ENCODE results near the gene SMTNL1. TPM values are rescaled to one million over a fixed set of nuclear protein-coding genes. Genes with fewer than 3 reads are reported as not detected.

The SMTNL1 gene, protein sequence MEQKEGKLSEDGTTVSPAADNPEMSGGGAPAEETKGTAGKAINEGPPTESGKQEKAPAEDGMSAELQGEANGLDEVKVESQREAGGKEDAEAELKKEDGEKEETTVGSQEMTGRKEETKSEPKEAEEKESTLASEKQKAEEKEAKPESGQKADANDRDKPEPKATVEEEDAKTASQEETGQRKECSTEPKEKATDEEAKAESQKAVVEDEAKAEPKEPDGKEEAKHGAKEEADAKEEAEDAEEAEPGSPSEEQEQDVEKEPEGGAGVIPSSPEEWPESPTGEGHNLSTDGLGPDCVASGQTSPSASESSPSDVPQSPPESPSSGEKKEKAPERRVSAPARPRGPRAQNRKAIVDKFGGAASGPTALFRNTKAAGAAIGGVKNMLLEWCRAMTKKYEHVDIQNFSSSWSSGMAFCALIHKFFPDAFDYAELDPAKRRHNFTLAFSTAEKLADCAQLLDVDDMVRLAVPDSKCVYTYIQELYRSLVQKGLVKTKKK
- polyA plus RNA-seq (2013, experiment 1 of 2; ENCODE audit: insufficient read length), result 0.44 TPM
- 0.48 TPM for polyA plus RNA-seq (2013, experiment 2 of 2; ENCODE audit: insufficient read length)

DNA sequence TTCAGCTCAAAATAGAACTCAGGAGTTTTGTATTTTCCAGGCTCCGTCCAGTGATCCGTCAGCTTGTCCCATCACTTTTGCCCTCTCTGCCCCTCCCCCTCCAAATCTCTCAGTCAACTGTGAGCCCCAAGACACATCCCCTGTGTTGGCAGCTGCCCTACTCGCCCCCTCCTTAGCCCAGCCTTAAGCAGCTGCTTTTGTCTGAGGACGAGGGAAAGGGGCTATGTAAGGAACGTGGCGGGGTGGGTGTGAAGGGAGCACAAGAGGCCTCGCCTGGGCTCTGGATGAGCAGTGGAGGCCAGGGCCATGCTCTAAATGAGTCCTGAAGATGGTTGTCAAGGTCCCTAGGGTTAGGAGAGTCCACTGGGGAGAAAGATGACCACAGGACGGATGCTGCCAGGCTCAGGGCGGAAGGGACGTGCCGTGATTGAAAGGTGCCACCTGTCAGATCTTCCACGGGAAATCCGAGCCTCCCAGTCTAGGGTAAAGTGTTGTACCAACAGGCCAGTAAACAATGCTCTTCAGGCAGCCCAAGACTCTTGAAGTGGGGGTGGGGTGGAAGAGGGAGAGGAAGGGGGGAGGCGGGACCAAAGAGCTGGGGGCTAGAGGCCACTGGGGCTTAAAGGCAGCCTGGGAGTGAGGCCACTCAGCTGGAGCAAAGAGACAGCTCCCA, at the start of gene SMTNL1:
SMTNL1 (plus strand) TSS at position 649 of the 673 bp plus-strand sequence. CDS start 5,048 bp downstream, outside the sequence.
- no peak for DNase-seq

DNA sequence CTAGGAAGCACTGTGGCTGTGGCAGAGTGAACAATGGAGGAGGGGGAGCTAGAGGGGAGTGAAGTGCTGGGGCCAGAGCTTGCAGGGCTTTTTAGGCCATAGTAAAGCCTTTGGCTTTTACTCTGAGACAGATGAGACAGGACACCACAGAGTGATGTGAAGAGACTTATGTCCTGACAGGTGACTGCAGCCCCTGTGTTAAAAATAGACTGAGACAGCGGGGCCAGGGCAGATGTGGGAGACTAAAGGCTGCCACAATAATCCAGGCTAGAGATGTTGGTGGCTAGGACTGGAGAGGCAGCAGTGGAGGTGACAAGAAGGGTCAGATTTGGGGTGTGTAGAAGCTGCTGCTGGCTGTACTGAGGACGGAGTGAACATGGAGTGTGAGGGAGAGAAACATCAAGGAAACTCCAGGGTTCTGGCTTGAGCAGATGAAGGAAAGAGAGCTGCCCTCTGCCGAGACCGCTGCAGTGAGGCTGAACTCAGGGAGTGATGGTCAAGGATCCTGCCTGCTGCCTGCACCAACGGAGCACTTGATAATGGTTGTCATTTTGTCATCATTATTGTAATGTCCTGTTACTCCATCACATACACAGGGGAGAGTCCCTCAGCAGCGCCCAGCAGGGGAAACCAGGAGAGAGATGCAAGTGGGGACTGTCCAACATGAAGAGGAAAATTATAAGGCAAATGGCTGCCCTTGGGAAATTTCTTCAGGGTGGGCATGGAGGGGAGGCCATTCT, 49.3 kb upstream of the SMTNL1 start:
- no peak for DNase-seq

DNA sequence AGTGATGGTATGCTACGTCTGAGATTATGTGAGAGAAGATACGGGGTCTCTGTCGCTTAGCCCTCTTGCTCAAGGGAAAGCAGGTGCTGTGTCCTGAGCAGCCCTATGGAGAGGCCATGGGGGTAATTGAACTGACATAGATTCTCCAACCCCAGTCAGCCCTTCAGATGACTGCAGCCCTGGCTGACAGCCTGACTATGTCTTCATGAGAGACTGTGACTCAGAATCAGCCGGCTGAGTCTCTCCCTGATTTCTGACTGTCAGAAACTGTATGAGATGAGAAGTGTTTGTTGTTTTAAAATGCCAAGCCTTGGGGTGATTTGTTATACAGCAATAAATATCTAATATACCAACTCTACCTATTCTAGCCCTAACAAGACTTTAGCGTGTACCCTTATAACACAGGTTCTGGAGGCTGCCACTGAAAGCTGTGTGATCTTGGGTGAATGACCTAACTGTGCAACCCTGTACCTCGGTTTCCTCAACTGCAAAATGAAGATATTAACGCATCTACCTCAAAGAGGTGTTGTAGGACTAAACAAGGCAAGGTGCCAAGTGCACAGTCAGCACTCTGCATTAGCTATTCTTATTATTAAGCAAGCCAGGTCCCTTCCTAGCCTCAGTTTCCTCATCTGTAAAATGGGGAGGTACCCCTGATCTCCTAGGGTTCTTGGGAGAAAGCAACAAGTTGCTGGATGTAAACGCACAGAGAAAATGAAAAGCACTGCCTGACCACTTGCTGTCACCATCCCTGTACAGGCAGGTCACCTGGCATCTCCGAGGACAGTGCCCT, 46.7 kb upstream of the SMTNL1 start:
- no peak for DNase-seq

DNA sequence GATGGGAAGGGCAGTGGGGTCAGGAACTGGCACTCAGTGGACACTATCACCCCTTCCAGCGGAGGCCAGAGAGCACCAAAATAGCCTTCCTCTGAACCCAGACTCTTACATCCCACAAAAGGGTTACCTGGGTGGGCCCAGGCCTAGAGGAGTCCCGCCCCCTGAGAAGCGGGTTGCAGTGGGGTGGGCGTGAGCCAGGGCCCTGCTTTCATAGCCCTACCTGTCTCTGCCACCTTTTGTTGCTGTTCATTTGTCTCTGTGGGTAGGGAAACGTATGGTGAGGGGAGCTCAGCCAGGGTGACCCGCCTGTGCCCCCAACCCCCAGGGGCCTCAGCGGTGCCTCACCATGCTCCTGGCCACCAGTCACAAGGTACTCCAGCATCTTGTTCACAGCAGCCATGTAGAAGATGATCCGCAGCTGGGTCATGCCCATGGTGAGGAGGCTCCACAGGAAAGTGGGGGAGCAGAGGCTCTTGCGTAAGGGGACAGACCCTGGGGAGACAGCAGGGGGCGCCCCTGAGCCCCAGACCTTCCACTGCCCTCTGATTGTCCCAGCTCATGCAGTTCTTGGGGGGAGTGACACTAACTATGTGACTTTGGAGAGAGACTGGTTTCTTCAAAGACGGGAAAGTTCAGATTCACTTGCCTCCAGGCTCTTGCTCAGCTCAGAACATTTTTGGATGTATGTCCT, 45.9 kb upstream of the SMTNL1 start:
- peak; percentile 20 for DNase-seq

DNA sequence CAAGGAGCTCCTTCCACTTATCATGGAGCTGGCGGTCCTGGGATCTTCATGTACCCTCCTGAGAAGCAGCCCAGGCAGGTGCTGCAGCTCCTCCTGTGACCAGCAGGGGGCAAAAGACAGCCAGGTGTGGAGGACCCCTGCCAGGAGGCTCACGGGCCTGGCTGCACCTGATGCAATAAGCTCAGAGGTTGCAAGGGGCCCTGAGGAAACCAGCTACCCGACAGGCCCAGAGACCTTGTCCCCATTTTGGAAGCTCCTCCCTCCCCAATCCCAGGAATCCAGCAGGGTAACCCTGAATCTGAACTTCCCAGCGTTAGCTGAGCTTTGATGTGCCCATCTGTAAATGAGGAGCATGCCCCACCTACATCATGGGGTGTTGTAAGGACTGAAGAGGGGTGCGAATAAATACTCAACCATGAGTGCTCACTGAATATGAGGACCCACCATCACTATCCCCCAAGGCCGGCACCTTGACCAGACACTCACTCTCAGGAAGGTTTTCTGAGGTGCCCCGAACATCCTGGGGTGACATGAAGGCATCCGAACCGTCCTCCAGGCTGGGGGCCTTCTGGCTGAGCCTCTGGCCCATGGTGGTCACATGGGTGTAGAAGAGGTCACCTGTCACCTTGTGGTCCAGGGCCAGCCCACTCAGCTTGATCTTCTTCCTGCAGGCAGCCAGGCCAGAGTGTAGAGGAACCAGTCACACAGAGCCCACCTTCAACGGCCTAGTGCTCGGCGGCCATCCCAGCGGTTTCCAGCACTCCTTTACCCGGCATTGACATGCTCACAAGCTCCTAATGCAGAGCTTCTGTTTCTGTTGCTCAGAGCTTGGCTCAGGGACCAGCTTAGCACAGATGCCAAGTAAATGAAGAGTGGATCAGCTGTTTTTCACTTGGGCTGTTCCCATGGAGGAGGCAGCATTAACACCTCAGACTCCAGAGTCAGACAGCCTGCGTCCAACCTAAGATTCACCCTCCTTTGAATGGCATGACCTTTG, 43.6 kb upstream of the SMTNL1 start:
- DNase-seq, result peak; percentile 13

DNA sequence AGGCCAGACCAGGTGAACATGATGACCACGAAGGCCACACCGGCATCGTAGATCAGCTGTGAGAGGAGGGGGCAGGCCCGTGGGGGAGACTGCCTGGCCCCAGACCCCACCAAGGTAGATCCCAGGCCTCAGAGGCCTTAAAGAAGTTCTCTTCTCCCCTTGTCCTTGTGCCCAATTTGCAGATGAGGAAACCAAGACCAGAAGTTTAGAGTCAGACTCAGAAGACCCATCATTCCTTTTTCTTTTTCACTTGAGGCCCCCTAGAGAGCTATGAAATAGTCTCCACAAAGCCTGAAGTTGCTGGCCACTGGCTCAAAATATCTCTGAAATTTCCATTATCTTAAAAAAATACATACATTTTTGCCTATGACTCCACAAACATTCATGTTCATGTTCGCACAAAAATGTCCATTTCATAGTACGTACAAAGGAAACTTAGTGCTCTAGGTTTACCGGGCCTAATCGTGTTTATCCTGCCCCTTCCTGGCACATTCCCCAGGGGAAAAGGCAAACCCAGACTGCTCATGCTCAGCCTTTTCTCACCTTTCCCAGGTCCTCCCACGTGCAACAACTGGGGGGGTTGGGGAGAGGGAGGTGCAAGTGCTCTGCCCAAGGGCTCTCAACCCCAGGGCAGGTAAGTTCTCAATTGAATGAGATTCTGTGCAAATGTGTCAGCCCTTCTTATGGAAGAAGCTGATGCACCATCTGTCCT, 41.1 kb upstream of the SMTNL1 start:
- DNase-seq, result no peak

DNA sequence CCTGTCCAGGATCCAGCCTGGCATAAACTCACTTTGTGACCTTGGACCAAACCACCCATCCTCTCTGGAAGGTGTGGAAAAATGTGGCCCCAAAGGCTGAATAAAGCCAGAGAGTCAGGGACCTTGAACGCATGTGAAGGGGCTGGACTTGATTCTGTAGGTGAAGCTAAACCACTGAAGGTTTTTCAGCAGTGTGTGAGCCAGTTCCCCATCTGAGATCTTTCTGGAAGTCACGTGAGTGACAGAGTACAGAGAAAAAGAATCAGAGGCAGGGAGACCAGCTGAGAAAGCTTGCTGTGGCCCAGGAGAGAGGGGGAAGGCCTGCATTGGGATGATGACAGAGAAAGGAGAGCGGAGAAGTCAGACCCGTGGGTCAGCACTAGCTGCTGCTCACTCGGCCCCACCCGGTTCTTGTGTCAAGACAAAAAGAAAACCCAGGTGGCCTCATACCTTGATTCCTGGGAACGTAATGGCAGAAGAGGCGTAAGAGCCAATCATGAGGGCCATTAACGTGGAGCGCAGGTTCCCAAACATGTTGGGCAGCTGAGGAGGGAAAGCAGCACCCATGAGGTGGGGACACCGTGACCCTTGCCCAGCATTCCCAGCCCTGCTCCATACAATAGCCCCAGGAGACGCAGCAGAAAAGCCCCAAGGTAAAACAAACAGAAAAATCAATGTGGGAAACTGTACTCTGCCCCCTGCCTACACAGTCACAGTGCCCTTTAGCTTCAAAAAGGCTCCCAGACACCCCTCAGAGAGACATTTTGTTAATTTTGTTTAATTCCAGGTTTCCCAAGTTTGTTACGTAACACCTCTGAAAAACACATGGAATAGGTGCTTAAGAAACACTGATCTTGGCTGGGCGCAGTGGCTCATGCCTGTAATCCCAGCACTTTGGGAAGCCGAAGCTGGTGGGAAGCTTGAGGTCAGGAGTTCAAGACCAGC, 39.8 kb upstream of the SMTNL1 start:
- no peak for DNase-seq

DNA sequence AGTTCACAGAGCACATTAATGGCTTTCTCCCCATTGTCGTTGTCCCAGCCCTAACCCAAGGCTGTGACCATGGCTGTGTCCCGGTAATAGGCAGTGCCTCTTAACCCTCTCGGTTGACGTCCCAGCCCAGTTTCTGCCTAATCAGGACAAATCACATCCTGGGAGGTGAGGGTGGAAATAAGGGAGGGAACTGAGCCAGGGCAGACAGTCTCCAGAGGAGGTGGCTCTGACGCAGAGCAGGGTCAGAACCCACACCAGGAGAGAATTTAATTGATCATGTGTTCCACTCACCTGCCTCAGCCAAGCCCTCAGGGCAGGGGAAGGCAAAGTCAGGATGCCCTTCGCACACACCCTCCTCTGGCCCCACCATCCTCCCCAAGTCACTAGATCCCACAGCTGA, 38.9 kb upstream of the SMTNL1 start:
- no peak for DNase-seq

DNA sequence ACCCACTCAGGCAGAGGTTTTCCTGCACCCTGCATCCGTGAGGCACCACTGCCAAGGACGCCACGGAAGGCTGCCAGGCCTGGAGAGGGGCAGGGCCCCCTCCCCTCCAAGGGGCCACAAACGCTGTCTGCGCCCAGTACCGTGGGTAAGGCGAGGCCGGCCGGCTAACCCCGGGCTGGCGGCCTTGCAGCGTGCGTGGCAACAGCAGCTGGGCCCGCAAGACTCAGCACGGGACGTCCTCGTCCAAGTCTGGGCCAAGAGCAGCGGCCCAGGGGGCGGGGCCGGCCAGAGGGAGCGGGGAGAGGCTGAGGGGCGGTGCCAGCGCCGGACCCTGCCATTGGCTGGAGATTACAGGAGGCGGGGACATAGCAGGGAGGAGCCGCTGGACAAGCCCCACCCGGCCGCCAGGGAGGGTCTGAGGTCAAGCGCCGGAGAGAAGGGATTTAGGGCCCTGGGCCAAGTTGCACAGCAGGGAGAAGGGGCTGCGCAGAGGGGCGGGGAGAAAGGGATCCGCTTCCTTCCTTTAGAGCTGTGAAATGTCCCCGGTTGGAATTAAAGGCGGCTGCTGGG, 37.9 kb upstream of the SMTNL1 start:
- DNase-seq, result peak; percentile 85

DNA sequence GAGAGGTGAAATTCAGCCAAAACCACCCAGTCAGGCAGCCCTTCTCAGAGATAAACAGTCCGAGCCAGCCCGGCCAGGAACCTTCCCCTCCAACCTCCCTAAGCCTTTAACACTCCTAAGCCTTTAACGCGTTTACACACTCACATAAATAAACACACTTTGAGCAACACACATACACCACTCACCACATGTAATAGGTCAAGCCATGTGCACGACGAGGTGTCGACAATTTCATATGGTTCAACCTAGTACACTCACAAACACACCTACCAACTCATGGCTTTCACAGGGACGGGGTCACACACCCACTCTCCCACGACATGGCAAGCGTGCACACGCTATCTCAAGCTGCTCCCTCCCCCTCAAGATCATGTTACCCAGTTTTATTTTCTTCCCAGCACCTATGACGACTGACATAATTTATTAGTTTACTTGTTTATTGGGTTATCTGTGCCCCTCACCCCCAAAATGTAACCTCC, 37.4 kb upstream of the SMTNL1 start:
- DNase-seq, result no peak

DNA sequence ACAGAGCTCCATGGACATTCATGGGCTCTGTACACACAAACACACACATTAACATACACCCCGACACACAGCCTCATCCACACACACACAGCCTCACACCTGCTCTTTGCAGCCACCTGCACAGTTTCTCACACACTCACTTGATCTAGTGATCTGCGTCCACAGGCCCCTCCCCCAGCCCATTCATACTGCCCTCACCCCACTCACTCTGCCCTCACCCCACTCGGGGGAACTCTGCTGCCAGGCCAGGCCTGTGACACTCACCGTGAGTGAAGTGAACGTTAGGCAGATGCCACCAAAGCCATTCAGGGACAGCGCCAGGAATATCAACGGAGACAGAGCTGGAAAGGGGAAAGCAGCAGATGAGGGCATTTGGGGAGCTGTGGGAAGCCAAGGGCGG, 36.9 kb upstream of the SMTNL1 start:
- DNase-seq, result no peak

DNA sequence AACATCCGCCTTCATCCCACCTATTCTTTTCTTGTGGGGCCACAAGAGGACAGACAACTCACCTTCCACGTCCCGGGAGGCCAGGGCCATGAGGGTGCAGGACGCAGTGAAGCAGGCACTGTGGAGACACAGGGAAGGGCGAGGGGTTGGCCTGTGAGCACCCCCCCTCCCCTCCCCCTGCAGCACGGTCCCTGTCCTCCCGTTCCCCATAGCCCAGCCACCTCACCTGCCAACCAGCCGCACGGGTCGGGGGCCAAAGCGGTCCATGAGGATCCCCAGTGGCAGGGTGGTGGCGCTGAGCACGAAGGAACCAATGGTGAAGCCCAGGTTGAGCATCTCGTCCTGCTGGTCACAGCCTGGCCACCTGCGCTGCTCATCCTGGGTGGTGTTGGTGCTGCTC, 36.5 kb upstream of the SMTNL1 start:
- no peak for DNase-seq

DNA sequence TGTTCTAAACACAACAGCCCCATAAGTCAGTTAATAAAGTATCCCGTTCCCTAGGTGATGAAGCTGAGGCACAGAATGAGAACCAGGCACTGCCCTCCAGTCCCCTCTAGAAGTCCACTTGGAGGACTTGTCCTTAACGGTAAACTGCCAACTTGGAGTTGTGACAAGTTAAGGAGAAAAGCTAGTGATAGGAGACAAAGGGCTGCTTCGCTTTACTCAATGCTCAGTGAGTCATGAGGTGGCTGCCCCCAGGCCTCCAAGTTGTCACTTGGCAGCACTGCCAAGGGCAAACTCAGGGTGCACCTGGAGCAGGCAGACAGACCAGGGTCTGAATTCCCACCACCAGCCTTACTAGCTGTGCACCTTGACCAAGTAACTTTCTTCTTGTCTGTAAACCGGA, 35.4 kb upstream of the SMTNL1 start:
- DNase-seq, result no peak

DNA sequence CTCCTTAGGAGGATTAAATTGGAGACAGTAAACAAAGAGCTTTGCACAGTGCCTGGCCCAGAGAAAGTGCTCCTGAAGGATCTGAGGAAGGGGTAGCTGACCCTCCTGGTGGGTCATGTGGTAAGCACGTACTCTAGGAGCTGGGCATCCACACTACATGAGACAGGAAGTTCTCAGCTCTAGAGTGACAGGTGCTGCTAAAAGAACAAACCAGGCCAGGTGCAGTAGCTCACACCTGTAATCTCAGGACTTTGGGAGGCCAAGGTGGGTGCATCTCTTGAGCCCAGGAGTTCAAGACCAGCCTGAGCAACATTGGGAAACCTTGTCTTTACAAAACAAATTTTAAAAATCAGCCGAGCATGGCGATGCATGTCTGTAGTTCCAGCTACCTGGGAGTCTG, 35.0 kb upstream of the SMTNL1 start:
- no peak for DNase-seq

DNA sequence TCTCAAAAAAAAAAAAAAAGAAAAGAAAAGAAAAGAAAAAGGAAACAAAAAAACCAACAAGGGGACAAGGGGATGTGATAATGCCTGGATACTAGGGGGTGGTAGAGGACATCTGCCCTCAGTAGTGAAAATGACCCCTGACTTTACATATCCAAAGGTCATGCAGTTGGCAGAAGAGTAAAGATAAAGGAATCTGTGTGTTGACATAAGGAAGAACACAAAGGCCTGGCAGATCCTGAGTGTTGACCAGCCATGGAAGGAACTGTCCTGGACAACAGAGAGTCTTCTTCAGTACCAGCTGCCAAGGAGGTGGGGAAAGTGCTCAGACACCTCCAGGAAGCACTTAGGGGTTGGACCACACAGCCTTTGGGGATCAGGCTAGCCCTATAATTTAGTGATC, 34.5 kb upstream of the SMTNL1 start:
- DNase-seq, result no peak

DNA sequence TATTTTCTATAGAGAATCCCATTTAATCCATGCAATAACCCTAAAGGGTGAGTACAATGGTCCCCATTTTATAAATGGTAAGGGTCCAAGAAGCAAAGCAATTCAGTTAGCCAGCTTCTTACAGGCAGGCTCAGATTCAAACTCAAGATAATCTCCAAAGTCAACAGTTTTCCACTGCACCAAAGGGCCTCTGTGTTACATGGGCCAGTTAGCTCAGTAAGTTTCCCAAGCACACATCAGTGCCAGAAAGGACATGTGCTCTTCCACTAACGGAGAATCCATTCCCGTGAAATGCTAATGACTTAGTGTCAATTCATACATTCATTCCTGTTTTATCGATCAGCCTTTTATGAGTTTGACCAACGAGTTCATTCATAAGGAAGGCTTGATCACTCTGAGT, 32.9 kb upstream of the SMTNL1 start:
- DNase-seq, result no peak

DNA sequence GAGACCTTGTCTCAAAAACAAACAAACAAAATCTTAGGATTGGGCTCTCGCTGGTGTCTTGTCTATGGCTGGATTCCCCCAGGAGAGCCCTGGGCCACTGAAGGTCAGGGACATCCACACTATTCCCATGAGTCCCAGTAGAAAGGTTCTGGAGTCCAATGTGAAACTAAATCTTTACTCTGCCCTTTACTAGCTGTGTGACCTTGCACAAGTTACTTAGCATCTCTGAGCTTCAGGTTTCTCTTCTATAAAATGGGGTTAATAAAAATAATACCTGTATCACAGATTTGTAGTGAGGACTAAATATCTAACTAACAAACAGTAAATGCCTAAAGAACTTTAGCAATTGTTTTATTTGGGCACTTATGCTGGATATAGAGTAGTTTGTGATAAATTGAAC, 30.9 kb upstream of the SMTNL1 start:
- no peak for DNase-seq

All from fibroblast of skin of abdomen (primary cell).